ENCODE results near the gene SPON2.

SPON2 gene

GRCh38 chr4:1172228-1172851 is at the start of gene SPON2:
SPON2 (minus strand) TSS chr4:1172583.
- POLR2A ChIA-PET = no interaction called here
- TF ChIP-seq CTCF (IDR thresholded peaks at IDR 0.05; ENCODE audit: control extremely low read depth, extremely low read depth, low read depth, missing control alignments) = no peak
- peak; percentile 36 for DNase-seq (ENCODE audit: extremely low spot score)
- CTCF ChIA-PET = interaction anchor here (1.2 to 1.5 kb wide), 3 partner anchors 8 to 41 kb away, joined by 3 to 4 read pairs (median 3); no protein-coding TSS in a partner anchor

GRCh38 chr4:1221155-1221870 is 48.9 kb upstream of the SPON2 start:
- no peak for TF ChIP-seq CTCF (IDR thresholded peaks at IDR 0.05; ENCODE audit: control extremely low read depth, extremely low read depth, low read depth, missing control alignments)
- ChIA-PET POLR2A (no interaction called here), CTCF (no interaction called here)
- DNase-seq (ENCODE audit: extremely low spot score) = no peak

- TF ChIP-seq CTCF (IDR thresholded peaks at IDR 0.05; ENCODE audit: control extremely low read depth, extremely low read depth, low read depth, missing control alignments) = no peak
- CTCF ChIA-PET = interaction anchor here (2.0 kb wide), 1 partner anchor 54 kb away, joined by 5 read pairs; no protein-coding TSS in a partner anchor
- POLR2A ChIA-PET = no interaction called here
- no peak for DNase-seq (ENCODE audit: extremely low spot score)
These were observed 48.2 kb upstream of the SPON2 start for GRCh38 chr4:1220566-1220965.

GRCh38 chr4:1219566-1219950 is 47.2 kb upstream of the SPON2 start:
- POLR2A ChIA-PET = no interaction called here
- CTCF ChIA-PET = interaction anchor here (0.9 to 2.0 kb wide), 3 partner anchors 47 to 53 kb away, joined by 3 to 5 read pairs (median 4); no protein-coding TSS in a partner anchor

GRCh38 chr4:1218634-1219565 is 46.5 kb upstream of the SPON2 start:
- CTCF ChIA-PET = interaction anchor here (0.9 to 2.0 kb wide), 3 partner anchors 48 to 53 kb away, joined by 3 to 5 read pairs (median 4); no protein-coding TSS in a partner anchor
- DNase-seq (ENCODE audit: extremely low spot score) = peak; percentile 75
- POLR2A ChIA-PET = no interaction called here
- no peak for TF ChIP-seq CTCF (IDR thresholded peaks at IDR 0.05; ENCODE audit: control extremely low read depth, extremely low read depth, low read depth, missing control alignments)

More at GRCh38 chr4:1219566-1219950, 47.2 kb upstream of the SPON2 start:
- TF ChIP-seq CTCF (IDR thresholded peaks at IDR 0.05; ENCODE audit: control extremely low read depth, extremely low read depth, low read depth, missing control alignments) = no peak
- DNase-seq (ENCODE audit: extremely low spot score) = no peak

- TF ChIP-seq CTCF (IDR thresholded peaks at IDR 0.05; ENCODE audit: control extremely low read depth, extremely low read depth, low read depth, missing control alignments) = no peak
- ChIA-PET POLR2A (interaction anchor here (1.2 kb wide), 1 partner anchor 13 kb away, joined by 3 read pairs; no protein-coding TSS in a partner anchor), CTCF (interaction anchor here (1.2 to 2.0 kb wide), 3 partner anchors 14 to 80 kb away, joined by 3 to 9 read pairs (median 5); no protein-coding TSS in a partner anchor)
- no peak for DNase-seq (ENCODE audit: extremely low spot score)
These were observed 45.0 kb upstream of the SPON2 start for GRCh38 chr4:1217366-1217765.
